ENCODE data around the gene ANK2. TPM values are rescaled to one million over a fixed set of nuclear protein-coding genes. Genes with fewer than 3 reads are reported as not detected.

Gene ANK2
- total RNA-seq, 4 donors from 2014 or later, result 27.4 to 142 (median 47.2) TPM

GRCh38 chr4:113389160-113389559, 339.7 kb downstream of the ANK2 start:
- Histone ChIP-seq H3K4me1 (no peaks in the 10 kb centered on the region), H3K36me3 (no peaks in the 10 kb centered on the region), H3K27ac (no peak overlapping the region), H3K4me3 (no peak overlapping the region), H3K27me3 (no peaks in the 10 kb centered on the region), H3K9me3 (no peaks in the 10 kb centered on the region)
- intact Hi-C loops (cut with DNase I; ENCODE audit: low total_unique reads), result no loop called here
- no peak for TF ChIP-seq CTCF (IDR thresholded peaks at IDR 0.05)
- DNase-seq, result no peak

- Histone ChIP-seq H3K36me3 (no peaks in the 10 kb centered on the region), H3K4me1 (no peaks in the 10 kb centered on the region), H3K27me3 (no peaks in the 10 kb centered on the region), H3K9me3 (no peaks in the 10 kb centered on the region), H3K27ac (no peak overlapping the region), H3K4me3 (no peak overlapping the region)
- TF ChIP-seq POLR2A (IDR thresholded peaks at IDR 0.05) (no peak), CTCF (IDR thresholded peaks at IDR 0.05) (no peak)
- intact Hi-C loops (cut with DNase I; ENCODE audit: low total_unique reads), result loop anchor here (10.0 kb wide), 1 partner anchor 374 kb away; the partner anchor contains the start of gene CAMK2D
- no peak for DNase-seq
Observed at GRCh38 chr4:113390850-113391249, 341.4 kb downstream of the ANK2 start.

GRCh38 chr4:113394108-113394729, 344.8 kb downstream of the ANK2 start:
- no peaks in the 10 kb centered on the region for H3K4me1 ChIP-seq
- no peak for TF ChIP-seq CTCF (IDR thresholded peaks at IDR 0.05)
- TF ChIP-seq POLR2A (IDR thresholded peaks at IDR 0.05), result no peak
- H3K27me3 ChIP-seq, result no peaks in the 10 kb centered on the region
- no peaks in the 10 kb centered on the region for H3K9me3 ChIP-seq
- no peak overlapping the region for H3K4me3 ChIP-seq
- no peak for DNase-seq
- intact Hi-C loops (cut with DNase I; ENCODE audit: low total_unique reads), result loop anchor here (10.0 kb wide), 1 partner anchor 371 kb away; the partner anchor contains the start of gene CAMK2D
- H3K36me3 ChIP-seq, result no peaks in the 10 kb centered on the region
- H3K27ac ChIP-seq, result no peak overlapping the region

- Histone ChIP-seq H3K4me1 (no peaks in the 10 kb centered on the region), H3K36me3 (no peaks in the 10 kb centered on the region), H3K27me3 (no peaks in the 10 kb centered on the region), H3K9me3 (no peaks in the 10 kb centered on the region), H3K27ac (peak overlapping the region in 1 of 2 donors; percentile 53), H3K4me3 (no peak overlapping the region)
- intact Hi-C loops (cut with DNase I; ENCODE audit: low total_unique reads), result loop anchor here (10.0 kb wide), 1 partner anchor 370 kb away; the partner anchor contains the start of gene CAMK2D
- peak; percentile 35 to 70 for DNase-seq
- peak; percentile 84 to 92 (median 88) for TF ChIP-seq CTCF (IDR thresholded peaks at IDR 0.05)
- TF ChIP-seq POLR2A (IDR thresholded peaks at IDR 0.05), result no peak
Observed at GRCh38 chr4:113394730-113395530, 345.5 kb downstream of the ANK2 start.

All from uterus (tissue), 4 donors.